ENCODE data around the gene MT1H. TPM values are rescaled to one million over a fixed set of nuclear protein-coding genes. Genes with fewer than 3 reads are reported as not detected.
"Not testable (repeated sequence)": the region's sequence is repeated elsewhere in the genome, so short reads cannot be mapped to it uniquely, and the experiment has no call there.

Gene MT1H
- total and polyA plus RNA-seq, 2 experiments from 2014 or later: not detected

DNA sequence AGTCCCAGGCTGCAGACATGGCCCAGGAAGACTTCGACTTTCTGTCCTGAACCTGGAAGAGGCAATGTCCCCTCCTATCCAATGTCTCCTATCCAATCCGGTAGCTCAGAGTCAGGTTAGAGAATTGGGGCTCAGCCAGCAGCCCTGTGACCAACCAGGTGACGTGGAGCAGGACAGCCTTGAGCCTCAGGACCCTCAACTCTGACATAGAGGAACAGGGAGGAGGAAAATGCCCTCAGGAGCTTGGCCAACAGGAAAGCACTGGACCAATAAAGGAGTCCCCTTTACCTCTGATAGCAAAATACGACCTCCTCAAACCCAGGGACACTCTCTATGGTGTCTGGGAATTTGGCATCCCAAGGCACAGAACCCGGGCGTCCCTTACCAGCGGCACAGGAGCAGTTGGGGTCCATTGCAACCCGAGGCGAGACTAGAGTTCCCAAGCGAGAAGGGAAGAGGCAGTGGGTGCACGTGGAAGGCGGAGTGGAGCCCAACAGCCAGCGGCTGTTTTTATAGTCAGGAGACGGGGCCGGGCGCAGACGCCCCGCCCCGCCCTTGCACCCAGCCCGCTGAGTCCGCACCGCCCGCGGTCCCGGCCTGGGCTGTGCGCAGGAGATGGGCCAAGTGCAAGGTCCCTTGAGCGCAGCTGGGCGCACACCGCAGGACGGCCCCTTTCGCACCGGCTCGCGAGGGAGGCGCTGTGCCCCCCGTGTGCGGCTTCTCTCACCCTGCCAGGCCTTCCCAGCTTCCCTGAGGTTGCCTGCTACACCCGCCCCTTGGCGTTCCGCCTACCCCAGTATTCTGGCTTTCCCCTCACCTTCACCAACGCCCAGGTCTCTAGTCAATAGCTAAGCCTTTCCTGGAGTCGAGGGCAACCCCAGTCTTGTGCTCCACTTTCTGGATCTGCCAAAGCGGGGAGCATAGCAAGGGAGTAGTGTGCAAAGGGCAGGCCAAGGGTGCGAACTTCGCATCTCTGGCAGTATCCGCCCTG is 1.7 kb upstream of the MT1H start, which contains the start of gene MT1G:
TSS of gene MT1G (minus strand) at position 485 of the 991 bp plus-strand sequence. CDS start at position 413, 72 bp downstream.
- peak; percentile 54 for DNase-seq

GRCh38 chr16:56669840-56670619 is 416 bp downstream of the MT1H start:
- no peak for TF ChIP-seq EZH2phosphoT487 (IDR thresholded peaks at IDR 0.05; ENCODE audit: insufficient read depth, low read depth)
- TF ChIP-seq EZH2 (IDR thresholded peaks at IDR 0.05; ENCODE audit: insufficient read depth, poor library complexity, severe bottlenecking): no peak
- Histone ChIP-seq H3K9me3 (ENCODE audit: low read depth) (no peaks in the 10 kb centered on the region), H4K20me1 (ENCODE audit: insufficient read depth) (no peaks in the 10 kb centered on the region), H3K79me2 (ENCODE audit: insufficient read depth) (no peaks in the 10 kb centered on the region), H3K27ac (no peak overlapping the region), H3K4me2 (ENCODE audit: unreplicated experiment) (no peak overlapping the region), H2AFZ (no peak overlapping the region), H3F3A (ENCODE audit: insufficient read depth) (no peaks in the 10 kb centered on the region), H3K27me3 (replicated peaks; ENCODE audit: insufficient read depth) (peaks cover 30% of the 10 kb centered on the region), H3K9ac (no peak overlapping the region), H3K36me3 (ENCODE audit: low read depth) (no peaks in the 10 kb centered on the region), H3K4me3 (no peak overlapping the region), H3K4me1 (ENCODE audit: insufficient read depth) (no peaks in the 10 kb centered on the region), H3K9me2 (ENCODE audit: insufficient read depth) (no peaks in the 10 kb centered on the region)
- WGBS, 2 experiments (ENCODE audit: low coverage in 1 of 2, low lambda C conversion rate in 2 of 2, missing lambda C conversion rate in 2 of 2): 55 to 65% methylated on average over 18 to 19 of the region's 19 CpGs
- in situ Hi-C loops (cut with MboI): no loop called here
- DNase-seq: no peak

More for the DNA sequence above, 1.7 kb upstream of the MT1H start, which contains the start of gene MT1G:
- no peak within 1 kb of the TSS for H3K27ac ChIP-seq
- no peaks in the 10 kb centered on the region for H3K4me1 ChIP-seq (ENCODE audit: insufficient read depth)
- TF ChIP-seq EZH2phosphoT487 (IDR thresholded peaks at IDR 0.05; ENCODE audit: insufficient read depth, low read depth) (no peak), EZH2 (IDR thresholded peaks at IDR 0.05; ENCODE audit: insufficient read depth, poor library complexity, severe bottlenecking) (no peak)
- no peaks in the 10 kb centered on the region for H4K20me1 ChIP-seq (ENCODE audit: insufficient read depth)
- no peaks in the 10 kb centered on the region for H3K9me2 ChIP-seq (ENCODE audit: insufficient read depth)
- H3K9ac ChIP-seq: no peak within 1 kb of the TSS
- no peaks in the 10 kb centered on the region for H3F3A ChIP-seq (ENCODE audit: insufficient read depth)
- no peaks in the 10 kb centered on the region for H3K36me3 ChIP-seq (ENCODE audit: low read depth)
- WGBS, 2 experiments (ENCODE audit: low coverage in 1 of 2, low lambda C conversion rate in 2 of 2, missing lambda C conversion rate in 2 of 2): 32 to 39% methylated on average over 33 to 37 of the region's 46 CpGs
- H3K4me2 ChIP-seq (ENCODE audit: unreplicated experiment): peak within 1 kb of the TSS; percentile 36
- H3K4me3 ChIP-seq: no peak within 1 kb of the TSS
- H2AFZ ChIP-seq: no peak within 1 kb of the TSS
- peaks cover 30% of the 10 kb centered on the region for H3K27me3 ChIP-seq (replicated peaks; ENCODE audit: insufficient read depth)
- H3K79me2 ChIP-seq (ENCODE audit: insufficient read depth): no peaks in the 10 kb centered on the region
- H3K9me3 ChIP-seq (ENCODE audit: low read depth): no peaks in the 10 kb centered on the region
- in situ Hi-C loops (cut with MboI): no loop called here

- no peak for DNase-seq
- Histone ChIP-seq H3K79me2 (ENCODE audit: insufficient read depth) (no peaks in the 10 kb centered on the region), H3K27ac (no peak overlapping the region), H3K4me2 (ENCODE audit: unreplicated experiment) (no peak overlapping the region), H3K9me2 (ENCODE audit: insufficient read depth) (no peaks in the 10 kb centered on the region), H3K36me3 (ENCODE audit: low read depth) (no peaks in the 10 kb centered on the region), H3K9me3 (ENCODE audit: low read depth) (no peaks in the 10 kb centered on the region), H3K4me3 (no peak overlapping the region), H3K27me3 (replicated peaks; ENCODE audit: insufficient read depth) (peaks cover 30% of the 10 kb centered on the region), H3K4me1 (ENCODE audit: insufficient read depth) (no peaks in the 10 kb centered on the region), H3F3A (ENCODE audit: insufficient read depth) (no peaks in the 10 kb centered on the region), H2AFZ (no peak overlapping the region), H4K20me1 (ENCODE audit: insufficient read depth) (no peaks in the 10 kb centered on the region), H3K9ac (no peak overlapping the region)
- WGBS, 2 experiments (ENCODE audit: low coverage in 1 of 2, low lambda C conversion rate in 2 of 2, missing lambda C conversion rate in 2 of 2): 88 to 97% methylated on average over 2 of the region's 2 CpGs
- in situ Hi-C loops (cut with MboI): no loop called here
- TF ChIP-seq EZH2 (IDR thresholded peaks at IDR 0.05; ENCODE audit: insufficient read depth, poor library complexity, severe bottlenecking) (no peak), EZH2phosphoT487 (IDR thresholded peaks at IDR 0.05; ENCODE audit: insufficient read depth, low read depth) (no peak)
Measured at GRCh38 chr16:56670620-56670934, 963 bp downstream of the MT1H start.

DNA sequence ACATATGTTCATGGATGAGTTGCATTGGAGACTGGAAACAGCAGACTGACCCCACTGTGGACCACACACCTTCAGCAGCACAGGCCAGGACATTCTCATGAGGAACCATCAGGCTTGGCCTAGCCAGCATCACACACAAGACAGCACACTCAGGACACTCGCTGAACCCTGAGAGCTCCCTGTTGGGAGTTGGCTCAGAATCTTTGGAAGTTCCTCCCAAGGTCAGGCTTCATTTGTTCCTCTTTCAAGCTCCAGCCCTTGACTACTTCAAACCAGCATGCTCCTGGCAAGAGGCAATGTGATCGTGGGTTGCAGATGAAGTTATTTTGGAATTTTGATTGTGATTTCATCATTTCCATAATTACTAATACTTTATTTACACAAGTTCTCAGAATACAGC is 2.1 kb downstream of the MT1H start:
- H3F3A ChIP-seq (ENCODE audit: insufficient read depth); H3K9me2 ChIP-seq (ENCODE audit: insufficient read depth); in situ Hi-C loops (cut with MboI); H3K27ac ChIP-seq; H3K9ac ChIP-seq; H3K36me3 ChIP-seq (ENCODE audit: low read depth); H3K4me3 ChIP-seq; H3K4me2 ChIP-seq (ENCODE audit: unreplicated experiment); H3K4me1 ChIP-seq (ENCODE audit: insufficient read depth); H4K20me1 ChIP-seq (ENCODE audit: insufficient read depth); H2AFZ ChIP-seq; H3K9me3 ChIP-seq (ENCODE audit: low read depth); H3K79me2 ChIP-seq (ENCODE audit: insufficient read depth): not testable (repeated sequence)
- DNase-seq: peak; percentile 23
- H3K27me3 ChIP-seq (replicated peaks; ENCODE audit: insufficient read depth): peaks cover 30% of the 10 kb centered on the region
- 49 to 61% methylated on average over 2 of the region's 2 CpGs for WGBS, 2 experiments (ENCODE audit: low coverage in 1 of 2, low lambda C conversion rate in 2 of 2, missing lambda C conversion rate in 2 of 2)

- H3K9ac ChIP-seq; DNase-seq; H3K9me2 ChIP-seq (ENCODE audit: insufficient read depth); H2AFZ ChIP-seq; H3K79me2 ChIP-seq (ENCODE audit: insufficient read depth); in situ Hi-C loops (cut with MboI); H3K4me1 ChIP-seq (ENCODE audit: insufficient read depth); H3K4me3 ChIP-seq; H3K36me3 ChIP-seq (ENCODE audit: low read depth); H3K9me3 ChIP-seq (ENCODE audit: low read depth); H3F3A ChIP-seq (ENCODE audit: insufficient read depth); H3K27ac ChIP-seq; H4K20me1 ChIP-seq (ENCODE audit: insufficient read depth); H3K4me2 ChIP-seq (ENCODE audit: unreplicated experiment): not testable (repeated sequence)
- WGBS, 2 experiments (ENCODE audit: low coverage in 1 of 2, low lambda C conversion rate in 2 of 2, missing lambda C conversion rate in 2 of 2): 94% methylated on average over 3 of the region's 3 CpGs
- H3K27me3 ChIP-seq (replicated peaks; ENCODE audit: insufficient read depth): peaks cover 30% of the 10 kb centered on the region
Measured at GRCh38 chr16:56672171-56672570, 2.6 kb downstream of the MT1H start.
